Activated T-cell treated with anti-CD3 and anti-CD28 coated beads for 24 hours (primary cell): Measurements from ENCODE around the gene CTNNA3.

Source experiments
- DNase-seq: peaks from one replicate; pipeline ENCODE4 v3.0.0-alpha.2; 2020; ENCODE audit warnings: low read depth

CTNNA3 gene

DNA sequence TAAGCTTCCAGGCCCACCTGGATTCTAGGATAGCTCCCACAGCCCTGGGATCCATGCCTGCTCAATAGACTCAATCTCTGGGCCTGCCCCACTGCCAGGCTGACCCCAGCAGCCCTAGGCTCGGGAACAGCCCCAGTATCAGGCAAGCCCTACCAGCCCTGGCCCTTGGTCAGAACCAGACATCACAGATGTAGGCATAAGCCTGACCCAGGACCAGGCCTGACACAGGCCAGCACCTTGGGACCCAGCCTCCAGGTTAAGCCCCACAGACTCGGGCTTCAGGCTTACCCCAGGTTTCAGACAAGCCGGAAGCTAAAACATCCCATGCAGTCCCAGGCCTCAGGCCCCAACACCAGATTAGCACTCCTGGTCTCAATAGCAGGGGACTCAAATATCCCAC, 1046.4 kb downstream of the CTNNA3 start:
- DNase-seq, result no peak

DNA sequence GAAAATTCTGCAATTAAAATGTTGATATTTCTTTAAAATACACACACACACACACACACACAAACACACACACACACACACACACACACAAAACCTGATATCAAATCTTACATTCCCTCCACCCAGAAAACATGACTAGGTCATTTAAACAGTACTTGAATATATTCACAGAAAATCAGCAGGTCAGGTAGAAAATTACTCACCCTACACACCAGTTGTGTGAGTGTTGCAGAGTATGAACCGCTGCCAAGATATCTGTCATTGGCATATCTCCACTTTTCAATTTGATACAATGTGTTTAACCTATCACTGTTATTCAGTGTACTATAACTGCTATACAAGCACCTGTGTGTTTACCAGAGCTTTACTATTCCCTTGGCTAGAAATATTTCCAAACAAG, 1053.8 kb downstream of the CTNNA3 start:
- no peak for DNase-seq

DNA sequence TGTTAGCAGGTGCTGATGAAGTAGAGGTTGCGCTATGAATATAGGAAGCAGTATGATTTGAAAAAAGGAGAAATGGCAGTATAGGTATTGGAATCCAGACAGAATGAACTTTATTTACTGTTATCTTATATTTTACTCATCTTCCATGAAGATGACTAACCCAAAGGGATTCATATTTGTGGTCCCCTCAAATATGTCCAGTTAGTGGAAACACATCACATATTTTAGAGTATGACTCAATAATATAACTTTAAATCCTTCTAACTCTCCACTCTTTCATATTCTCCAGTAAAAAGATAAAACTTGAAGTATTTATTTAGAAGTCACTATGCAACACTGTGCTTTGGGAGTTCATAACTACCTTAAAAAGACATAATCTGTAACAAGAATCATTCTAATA, 1056.6 kb downstream of the CTNNA3 start:
- no peak for DNase-seq

DNA sequence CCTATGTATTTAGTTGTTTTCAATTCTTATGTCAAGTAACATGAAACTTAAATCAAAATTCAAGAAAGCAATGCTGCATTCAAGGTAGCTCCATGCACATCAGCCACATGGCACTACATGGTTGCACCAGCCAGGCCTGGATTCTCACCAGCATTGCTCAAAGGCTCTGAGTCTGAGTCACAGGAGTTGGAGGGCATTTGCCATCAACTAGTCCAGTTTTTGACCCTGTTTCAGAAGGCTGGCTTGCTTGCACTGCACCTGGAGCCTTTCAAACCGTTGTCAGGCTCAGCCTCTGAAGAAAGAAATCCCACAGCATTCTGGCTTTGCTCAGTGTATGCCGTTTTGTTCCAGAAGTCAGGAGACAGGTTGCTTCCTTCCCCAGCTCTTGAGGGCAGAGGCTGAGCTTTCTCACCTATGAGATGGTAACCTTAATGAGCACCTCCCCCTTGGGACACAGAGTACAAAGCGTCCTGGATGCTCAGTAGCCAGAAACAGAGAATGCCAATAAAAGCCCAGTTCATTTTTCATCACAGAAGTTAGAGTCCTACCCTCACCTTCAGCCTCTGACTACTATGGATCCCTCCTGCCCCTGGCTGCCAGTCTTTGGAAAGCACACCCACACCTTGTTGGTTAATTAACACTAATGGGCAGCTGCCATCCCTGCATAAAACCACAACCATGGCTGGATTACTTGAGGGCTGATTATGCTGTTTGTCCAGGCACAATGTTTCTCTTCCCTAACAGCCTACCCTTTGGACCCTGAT, 1058.5 kb downstream of the CTNNA3 start:
- no peak for DNase-seq

DNA sequence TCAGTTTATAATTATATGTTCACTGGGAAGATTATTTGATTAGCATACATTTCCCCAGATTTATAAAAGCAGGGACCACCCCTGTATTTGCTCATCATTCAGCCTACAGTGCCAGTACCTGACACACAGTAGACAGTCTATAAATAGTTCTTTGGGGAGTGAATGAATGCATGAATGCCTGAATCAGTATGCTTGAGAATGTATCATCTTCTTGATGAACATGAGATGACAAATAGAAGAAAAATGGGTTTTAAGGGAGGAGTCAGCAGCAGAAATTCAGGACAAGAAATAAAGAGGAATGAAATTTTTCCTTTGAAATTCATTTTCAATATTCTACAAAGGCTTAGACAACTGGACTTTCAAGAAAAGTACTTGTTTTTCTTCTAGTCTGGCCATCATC, 1066.0 kb downstream of the CTNNA3 start:
- no peak for DNase-seq

DNA sequence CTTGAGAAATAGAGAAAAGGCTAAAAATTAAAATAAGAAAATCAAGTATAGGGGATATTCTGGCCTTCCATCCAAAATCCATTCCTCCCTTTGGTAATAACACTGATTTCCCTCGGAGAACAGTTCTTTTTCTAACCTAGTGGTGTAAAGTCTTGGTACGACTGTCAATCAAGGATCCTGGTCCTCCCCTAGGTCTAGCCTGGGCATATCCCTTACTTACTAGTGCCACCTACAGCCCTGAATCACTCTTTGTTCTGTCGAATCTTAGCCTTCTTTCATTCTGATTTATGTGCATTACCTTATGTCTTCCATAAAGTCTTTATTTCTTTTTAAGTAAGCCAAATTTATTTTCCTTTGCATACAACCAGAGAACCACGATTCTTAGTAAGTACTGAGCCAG, 1068.8 kb downstream of the CTNNA3 start:
- DNase-seq, result no peak

DNA sequence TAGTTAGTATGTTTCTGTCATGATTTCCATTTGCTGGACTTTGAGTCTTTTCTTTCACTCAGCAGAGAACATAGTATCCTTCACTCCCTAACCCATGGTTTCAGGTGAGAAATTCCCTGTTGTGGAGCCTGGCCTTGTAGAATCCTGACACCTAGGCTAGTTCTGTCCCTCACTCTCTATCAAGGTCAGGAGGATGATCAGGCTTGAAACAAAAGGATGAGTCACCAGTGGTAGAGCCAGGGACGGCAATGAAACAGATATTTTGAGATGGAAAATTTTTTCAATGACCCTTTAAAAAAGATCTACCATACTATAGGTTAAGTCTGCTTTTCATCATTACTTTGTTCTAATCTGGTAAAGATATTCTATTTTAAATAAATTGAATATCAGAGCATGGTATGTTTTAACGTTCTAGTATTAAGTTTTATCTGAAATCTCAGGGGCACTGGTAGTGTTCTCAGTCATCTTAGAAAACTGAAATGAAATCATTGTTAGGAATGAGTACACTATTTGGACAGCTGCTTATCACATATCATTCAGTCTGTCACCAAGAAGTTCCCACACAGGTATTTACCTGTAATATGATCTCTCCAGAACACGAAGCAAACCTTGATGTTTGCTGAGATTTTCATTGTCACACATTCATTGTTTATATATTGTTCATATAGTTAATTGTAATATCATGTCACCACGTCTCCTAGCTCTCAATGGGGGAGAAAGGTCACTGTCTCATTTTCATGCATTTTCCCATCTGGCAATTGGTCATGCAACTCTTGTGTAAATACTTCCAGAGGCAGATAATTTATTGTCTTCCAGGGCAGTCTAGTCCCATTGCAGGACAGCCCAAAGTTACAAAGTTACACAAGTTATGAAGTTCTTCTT, 1070.0 kb downstream of the CTNNA3 start:
- no peak for DNase-seq

DNA sequence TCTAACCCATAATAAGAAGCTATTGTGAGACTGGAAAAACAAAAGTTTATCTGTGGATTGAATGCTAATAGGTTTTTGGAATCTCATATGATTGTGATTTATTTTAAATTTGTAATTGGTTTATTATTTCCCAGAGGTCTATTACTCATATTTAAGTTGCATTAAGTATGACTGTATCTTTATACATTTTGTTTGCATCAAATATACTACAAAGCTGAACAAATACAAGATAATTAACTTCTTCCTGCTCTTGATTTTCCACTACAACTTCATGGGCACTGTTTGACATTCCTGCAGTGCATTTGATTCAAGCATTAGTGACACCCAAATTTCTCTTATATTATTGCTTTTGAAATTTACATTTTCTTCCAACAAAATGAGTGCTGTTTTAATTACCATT, 1073.9 kb downstream of the CTNNA3 start:
- DNase-seq, result no peak

DNA sequence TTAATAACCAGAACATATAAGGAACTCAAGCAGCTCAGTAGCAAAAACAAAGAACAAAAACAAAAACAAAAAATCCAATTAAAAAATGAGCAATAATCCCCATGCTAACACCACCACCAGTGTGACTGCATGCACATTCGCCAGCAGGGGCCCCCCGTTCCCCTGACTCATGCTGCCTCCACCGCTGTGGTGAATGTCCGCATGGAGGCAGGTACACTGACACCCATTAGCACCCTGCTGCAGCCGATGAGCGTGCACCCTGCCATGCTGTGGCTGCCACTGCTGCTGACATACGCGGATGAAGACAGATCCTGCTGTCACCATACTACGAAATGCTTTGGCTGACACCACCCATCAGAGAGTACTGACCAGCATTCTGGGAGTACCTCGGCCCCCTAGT, 1091.8 kb downstream of the CTNNA3 start:
- DNase-seq, result no peak

DNA sequence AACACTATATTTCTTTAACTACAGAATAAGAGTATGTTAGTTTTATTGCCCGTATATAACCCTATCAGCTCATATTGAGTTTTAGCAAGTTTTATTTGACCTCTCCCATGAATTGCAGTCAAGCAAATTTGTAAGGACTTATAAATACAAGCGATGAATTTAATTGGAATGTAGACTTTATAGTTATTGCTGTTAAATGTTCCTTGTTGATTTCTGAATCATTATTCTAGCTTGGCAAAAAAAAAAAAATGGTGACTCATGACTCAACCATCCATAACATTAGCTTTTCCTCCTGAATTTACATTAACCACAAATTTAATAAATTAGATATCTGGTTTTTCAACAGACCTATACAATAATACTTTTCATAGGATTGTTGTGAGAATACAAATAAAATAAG, 1104.1 kb downstream of the CTNNA3 start:
- no peak for DNase-seq

DNA sequence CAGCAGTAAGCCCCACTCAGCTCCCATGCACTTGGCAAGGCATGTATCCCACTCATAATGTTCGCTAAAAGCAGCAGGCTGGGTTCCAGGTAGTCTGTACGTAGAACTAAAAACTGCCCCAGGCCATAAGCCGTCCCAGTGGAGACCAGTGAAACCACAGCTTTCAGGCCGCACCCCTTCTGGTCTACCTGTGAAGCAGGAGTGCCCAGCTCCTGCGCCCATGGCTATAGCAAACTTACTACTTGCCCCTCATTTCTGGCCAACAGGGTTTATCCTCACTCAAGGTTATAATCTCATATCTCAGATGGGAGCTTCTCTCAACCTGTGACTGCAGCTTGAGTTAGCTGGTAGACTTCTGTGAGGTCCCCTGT, 1108.3 kb downstream of the CTNNA3 start:
- DNase-seq, result no peak

DNA sequence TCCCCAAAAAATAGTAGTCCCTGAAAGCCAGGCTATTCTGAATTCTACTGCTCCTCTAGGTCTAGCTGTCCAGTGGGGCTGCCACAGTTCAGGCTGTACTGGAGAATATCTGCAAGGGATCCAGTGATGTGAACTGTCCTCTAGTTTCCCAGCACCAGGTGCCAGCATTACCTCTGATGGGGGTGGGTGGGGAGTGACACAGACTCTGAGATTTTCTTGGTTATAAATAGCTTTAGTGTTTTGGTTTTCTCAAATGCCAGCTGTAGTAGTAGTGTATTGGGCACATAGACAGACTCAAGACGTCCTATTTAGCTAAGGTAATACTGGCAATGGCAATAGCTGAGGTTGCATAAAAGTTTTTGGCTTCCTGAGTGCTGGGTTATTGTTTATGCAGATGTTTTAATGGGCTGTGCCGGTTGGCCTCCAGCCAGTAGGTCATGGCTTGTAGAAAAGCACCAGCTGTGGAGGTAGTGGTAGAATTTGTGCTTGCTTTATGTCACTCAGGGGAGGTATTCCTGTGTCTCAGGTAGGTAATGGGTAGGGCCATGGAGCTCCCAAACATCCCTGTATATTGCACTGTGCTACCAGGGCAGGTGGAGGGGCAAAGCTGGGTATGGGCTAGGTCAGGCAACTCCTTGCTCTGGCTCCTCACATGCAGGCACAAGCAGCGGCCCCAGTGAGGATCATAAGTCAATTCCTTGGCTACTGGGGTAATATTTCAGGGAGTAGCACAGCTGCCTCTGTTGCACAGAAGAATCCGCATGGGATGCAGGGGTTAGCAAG, 1108.9 kb downstream of the CTNNA3 start:
- DNase-seq, result no peak

DNA sequence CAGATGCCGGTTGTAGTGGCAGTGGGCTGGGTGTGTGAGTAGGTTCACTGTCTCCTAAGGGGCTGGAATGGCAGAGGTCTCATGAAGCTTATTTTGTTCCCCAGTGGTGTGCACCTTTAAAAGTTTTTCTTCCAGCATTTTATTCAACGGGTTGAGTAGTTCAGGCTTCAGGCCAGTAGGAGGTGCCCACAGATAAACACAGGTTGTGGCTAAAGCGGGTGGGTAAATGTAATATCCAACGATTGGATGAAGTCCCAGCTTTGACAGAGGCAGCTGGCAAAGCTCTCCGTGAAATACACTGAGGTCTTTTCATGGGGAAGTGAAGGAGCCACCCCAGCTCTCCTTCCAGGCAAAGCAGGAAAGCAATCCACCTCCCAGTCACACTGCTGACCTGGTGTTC, 1109.9 kb downstream of the CTNNA3 start:
- no peak for DNase-seq

DNA sequence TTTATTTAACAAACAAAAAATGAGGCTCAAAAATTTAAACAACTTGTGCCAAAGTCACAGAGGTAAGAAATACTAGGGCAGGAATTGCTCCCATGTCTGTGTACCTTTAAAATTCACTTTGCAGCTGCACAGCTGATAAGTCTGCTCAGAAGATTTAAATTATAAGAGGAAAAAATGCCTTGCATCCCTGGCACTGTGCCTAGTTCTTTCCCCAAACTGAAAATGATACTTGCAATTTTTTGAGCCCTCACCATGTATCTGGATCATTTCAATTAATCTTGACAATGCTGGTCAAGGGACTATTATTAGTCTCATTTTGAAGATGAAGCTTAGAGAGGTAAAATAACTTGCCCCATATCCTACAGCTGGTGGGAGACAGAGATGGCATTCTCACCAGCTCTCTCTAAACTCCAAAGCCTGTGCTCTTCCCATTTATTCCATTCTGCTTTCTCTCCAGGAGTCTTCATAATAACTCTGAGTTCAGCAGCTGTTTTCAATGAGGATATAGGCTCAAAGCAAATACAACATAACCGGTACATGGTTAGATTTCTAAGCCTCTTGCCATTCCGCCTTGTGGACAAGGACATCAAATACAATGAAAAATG, 1120.6 kb downstream of the CTNNA3 start:
- no peak for DNase-seq

DNA sequence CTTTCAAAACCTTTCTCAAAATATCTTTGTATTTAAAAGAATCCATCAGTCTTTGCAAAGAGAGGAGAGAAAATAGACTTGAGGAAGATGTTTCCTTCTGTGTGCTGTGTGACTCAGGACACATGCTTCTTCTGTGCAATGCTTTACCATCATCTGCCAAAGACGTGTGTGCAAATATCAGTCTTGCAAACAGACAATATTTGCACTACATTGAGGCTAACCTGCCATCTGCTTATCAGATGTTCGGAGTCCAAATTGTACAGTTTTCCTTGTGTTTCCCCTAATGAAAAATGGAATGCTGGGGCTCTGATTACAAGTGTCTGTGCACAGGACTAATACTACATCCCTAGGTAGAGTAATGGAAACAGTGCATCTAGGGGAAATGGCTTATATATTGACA, 1123.3 kb downstream of the CTNNA3 start:
- DNase-seq, result no peak

DNA sequence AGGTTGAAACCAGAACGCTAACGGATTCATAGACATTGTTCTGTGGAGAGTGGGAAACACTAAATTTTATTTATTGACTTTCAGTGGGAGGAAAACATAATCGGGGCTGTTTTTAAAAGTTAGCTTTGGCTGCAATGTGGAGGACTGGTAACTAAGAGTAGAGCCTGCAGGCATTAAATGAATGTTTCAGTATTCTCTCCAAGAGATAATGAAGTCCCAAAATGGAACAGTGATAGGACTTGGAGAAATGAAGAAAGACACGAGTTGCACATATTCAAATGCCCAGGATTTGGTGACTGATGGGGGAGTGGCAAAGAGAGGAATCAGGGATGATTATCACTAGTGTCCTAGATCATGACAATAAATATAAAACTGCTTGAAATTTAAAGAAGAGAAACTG, 1130.0 kb downstream of the CTNNA3 start:
- no peak for DNase-seq

DNA sequence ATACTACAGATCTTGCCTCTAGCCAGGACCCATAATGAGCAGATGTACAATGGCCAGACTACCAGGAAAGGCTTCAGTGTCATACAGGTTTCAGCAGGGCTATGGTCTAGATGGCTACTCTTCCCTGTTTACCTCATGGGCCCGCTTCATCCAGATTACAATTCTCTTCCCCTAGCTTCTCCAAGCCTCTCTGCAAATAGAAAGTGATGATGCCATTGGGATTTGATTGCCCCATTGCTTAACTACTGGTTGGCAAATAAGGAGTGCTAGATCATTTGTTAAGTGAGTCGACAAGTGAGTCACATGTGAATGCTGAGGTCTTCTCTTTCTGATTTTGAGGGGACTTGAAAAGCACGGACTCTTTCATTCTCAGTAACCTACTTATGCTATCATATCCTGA, 1131.7 kb downstream of the CTNNA3 start:
- DNase-seq, result no peak

DNA sequence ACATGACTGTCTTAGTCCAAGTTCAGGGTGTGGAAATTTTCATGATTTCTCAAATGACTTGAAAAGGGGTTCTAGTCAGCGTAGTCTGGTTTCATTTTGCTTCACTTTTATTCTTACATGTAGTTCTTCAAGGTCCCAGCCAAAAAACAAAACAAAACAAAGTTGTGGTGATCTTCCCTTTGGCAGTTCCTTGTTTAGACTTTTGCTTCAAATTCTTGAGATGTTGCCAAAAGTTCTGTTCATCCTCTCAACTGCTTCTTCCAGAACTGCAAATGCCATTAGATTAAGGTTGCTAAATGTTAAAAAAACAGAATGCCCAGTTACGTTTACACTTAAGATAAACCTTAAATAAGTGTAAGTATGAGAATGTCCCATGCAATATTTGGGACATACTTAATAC, 1140.9 kb downstream of the CTNNA3 start:
- DNase-seq, result no peak

DNA sequence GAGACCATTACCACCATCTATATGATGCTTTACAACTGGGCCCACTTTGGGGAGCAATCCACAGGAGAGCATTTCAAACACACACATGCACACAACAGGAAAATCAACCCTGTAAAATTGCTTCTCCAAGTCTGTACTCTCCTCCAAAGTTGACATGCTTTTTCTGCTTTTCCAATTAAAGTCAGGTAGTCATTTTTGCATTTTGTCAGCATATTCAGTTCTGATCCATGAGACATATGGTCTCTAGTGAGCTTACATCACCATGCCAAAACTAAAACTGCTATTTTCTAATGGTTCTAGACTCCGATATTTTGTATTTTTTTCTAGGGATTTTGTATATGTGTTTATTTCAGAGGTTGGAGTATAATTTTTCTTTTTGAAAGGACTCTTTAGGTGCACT, 1143.7 kb downstream of the CTNNA3 start:
- DNase-seq, result no peak

DNA sequence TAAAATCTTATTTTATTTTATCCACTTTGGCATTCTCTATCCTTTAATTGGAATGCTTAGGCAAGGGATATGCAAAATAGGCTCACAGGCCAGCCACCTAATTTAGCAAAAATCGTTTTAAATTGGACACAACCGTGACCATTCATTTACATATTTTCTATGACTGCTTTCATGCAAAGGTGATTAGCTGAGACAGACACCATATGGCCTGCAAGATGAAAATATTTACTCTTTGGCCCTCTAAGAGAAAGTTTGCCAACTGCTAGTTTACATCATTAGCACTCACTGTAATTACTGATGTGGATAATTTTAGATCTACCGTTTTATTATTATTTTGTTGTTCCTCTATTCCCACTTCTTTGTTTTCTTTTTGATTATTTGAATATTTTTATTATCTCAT, 1145.6 kb downstream of the CTNNA3 start:
- DNase-seq, result no peak

DNA sequence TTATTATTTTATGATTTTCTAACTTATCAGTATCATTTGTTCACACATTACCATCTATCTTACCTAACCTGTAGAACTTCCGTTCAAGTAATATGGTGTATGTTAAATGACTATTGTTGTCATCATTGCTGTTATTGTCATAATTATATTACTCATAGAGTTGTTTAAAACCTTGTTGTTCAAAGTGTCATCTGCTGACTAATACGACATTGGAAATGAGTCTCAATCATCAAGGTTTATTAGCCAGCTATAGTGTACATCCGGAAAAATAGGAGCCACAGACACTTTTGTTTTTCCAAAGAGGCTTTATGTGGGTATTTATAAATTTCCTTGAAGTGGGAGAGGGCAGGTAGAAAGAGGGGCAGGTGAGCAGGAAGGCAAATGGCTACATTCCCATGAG, 1157.1 kb downstream of the CTNNA3 start:
- no peak for DNase-seq

DNA sequence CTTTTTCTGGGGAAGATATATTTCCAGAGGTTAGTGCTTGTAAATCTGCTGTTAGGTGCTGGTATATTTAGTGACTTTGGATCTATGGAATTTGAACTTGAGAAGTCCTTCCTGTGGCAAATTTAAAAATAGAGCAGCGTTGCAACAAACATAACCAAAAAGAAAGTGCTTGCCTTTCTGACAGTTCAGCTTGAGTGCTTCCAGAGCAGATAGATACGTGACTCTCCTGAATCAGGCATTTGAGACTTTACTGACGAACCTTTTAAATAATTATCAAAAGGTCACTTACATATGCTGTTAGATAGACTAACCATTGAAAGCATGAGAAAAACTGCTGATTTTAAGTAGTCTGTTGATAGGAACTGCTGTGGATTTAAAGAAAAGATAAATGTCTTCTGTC, 1157.6 kb downstream of the CTNNA3 start:
- no peak for DNase-seq
